Smooth muscle cell (in vitro differentiated cells): ENCODE data around the gene GDI1. TPM values are rescaled to one million over a fixed set of nuclear protein-coding genes. Genes with fewer than 3 reads are reported as not detected.

Experiments
- DNase-seq: peaks from one replicate; lab custom pipeline; 2025; ENCODE audit not compliant: unreplicated experiment; lab: John Stamatoyannopoulos, UW
- H2AFZ ChIP-seq: fragments of 200-600 bp; sonication (generic); 2 replicates; pipeline ENCODE4 v1.6.0; 2016; ENCODE audit warnings: antibody characterized with exemption, low read depth, mild to moderate bottlenecking
- H3F3A ChIP-seq: fragments of 200-600 bp; sonication (generic); 2 replicates; pipeline ENCODE4 v1.6.0; 2017; ENCODE audit warnings: antibody characterized with exemption, low read depth
- H3K27ac ChIP-seq: fragments of 200-600 bp; sonication (generic); 2 replicates; pipeline ENCODE4 v1.5.1; 2016; ENCODE audit warnings: low read depth, mild to moderate bottlenecking
- H3K27me3 ChIP-seq: fragments of 200-600 bp; sonication (generic); 2 replicates; pipeline ENCODE4 v1.6.1; 2016; ENCODE audit warnings: low read depth, mild to moderate bottlenecking
- H3K36me3 ChIP-seq: fragments of 200-600 bp; sonication (generic); 2 replicates; pipeline ENCODE4 v1.5.1; 2016; ENCODE audit warnings: low read depth
- H3K4me1 ChIP-seq: fragments of 200-600 bp; sonication (generic); 2 replicates; pipeline ENCODE4 v1.5.1; 2016; ENCODE audit warnings: low read depth
- H3K4me2 ChIP-seq: fragments of 200-600 bp; sonication (generic); 2 replicates; pipeline ENCODE4 v1.6.0; 2016; ENCODE audit warnings: mild to moderate bottlenecking
- H3K4me3 ChIP-seq: fragments of 200-600 bp; sonication (generic); 2 replicates; pipeline ENCODE4 v1.5.1; 2016; ENCODE audit warnings: mild to moderate bottlenecking
- H3K79me2 ChIP-seq: fragments of 200-600 bp; sonication (generic); 2 replicates; pipeline ENCODE4 v1.6.0; 2016; ENCODE audit warnings: low read depth, mild to moderate bottlenecking
- H3K9ac ChIP-seq: fragments of 200-600 bp; sonication (generic); 2 replicates; pipeline ENCODE4 v1.6.0; 2016; ENCODE audit warnings: low read depth
- H3K9me3 ChIP-seq: fragments of 200-600 bp; sonication (generic); replicated peaks from 2 replicates; pipeline ENCODE4 v1.5.1; 2016; ENCODE audit warnings: low read depth
- H4K20me1 ChIP-seq: fragments of 200-600 bp; sonication (generic); 2 replicates; pipeline ENCODE4 v1.6.0; 2016; ENCODE audit warnings: low read depth
- WGBS: methylation state at CpG from one replicate; pipeline ENCODE4 v1.1.7; 2016; ENCODE audit warnings: low lambda C conversion rate; 5-methylcytosine and 5-hydroxymethylcytosine counted together
- polyA plus RNA-seq: library from polyadenylated mRNA; unstranded; fragments of >200 nt; fragmentation: Nextera tagmentation; extraction: Ambion mirVana; gene quantifications from 2 replicates; pipeline ENCODE4 v1.2.1, GENCODE V29; 2016
- total RNA-seq: library from RNA; depleted of rRNA; stranded (reverse); fragments of >200 nt; gene quantifications from 2 replicates; pipeline ENCODE4 v1.2.3, GENCODE V29; 2014
- TF ChIP-seq, protein P1 (sequence below): fragments of 200-600 bp; sonication (generic); IDR thresholded peaks from 2 replicates; pipeline ENCODE4 v1.5.1; 2017; ENCODE audit warnings: borderline replicate concordance, mild to moderate bottlenecking, antibody characterized with exemption; ENCODE audit not compliant: insufficient read depth, poor library complexity, severe bottlenecking

The GDI1 gene
- total and polyA plus RNA-seq, 2 experiments from 2014 or later, result 98.8 to 143 TPM

GRCh38 chrX:154460326-154460725 is 23.4 kb downstream of the GDI1 start:
- Histone ChIP-seq H3K79me2 (peaks cover 37% of the 10 kb centered on the region), H3K9ac (no peak overlapping the region), H3K4me2 (peak overlapping the region; percentile 88), H2AFZ (no peak overlapping the region), H3K9me3 (no peaks in the 10 kb centered on the region), H3F3A (no peaks in the 10 kb centered on the region), H3K4me3 (peak overlapping the region; percentile 64), H3K4me1 (peaks cover 6% of the 10 kb centered on the region), H3K27ac (no peak overlapping the region), H3K36me3 (no peaks in the 10 kb centered on the region), H4K20me1 (peaks cover 57% of the 10 kb centered on the region), H3K27me3 (no peaks in the 10 kb centered on the region)
- 88% methylated on average over 26 of the region's 26 CpGs for WGBS
- DNase-seq, result no peak
- TF ChIP-seq, protein P1, sequence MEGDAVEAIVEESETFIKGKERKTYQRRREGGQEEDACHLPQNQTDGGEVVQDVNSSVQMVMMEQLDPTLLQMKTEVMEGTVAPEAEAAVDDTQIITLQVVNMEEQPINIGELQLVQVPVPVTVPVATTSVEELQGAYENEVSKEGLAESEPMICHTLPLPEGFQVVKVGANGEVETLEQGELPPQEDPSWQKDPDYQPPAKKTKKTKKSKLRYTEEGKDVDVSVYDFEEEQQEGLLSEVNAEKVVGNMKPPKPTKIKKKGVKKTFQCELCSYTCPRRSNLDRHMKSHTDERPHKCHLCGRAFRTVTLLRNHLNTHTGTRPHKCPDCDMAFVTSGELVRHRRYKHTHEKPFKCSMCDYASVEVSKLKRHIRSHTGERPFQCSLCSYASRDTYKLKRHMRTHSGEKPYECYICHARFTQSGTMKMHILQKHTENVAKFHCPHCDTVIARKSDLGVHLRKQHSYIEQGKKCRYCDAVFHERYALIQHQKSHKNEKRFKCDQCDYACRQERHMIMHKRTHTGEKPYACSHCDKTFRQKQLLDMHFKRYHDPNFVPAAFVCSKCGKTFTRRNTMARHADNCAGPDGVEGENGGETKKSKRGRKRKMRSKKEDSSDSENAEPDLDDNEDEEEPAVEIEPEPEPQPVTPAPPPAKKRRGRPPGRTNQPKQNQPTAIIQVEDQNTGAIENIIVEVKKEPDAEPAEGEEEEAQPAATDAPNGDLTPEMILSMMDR, result no peak

GRCh38 chrX:154462396-154462795 is 25.4 kb downstream of the GDI1 start:
- Histone ChIP-seq H3K27me3 (no peaks in the 10 kb centered on the region), H3K4me3 (no peak overlapping the region), H3F3A (no peaks in the 10 kb centered on the region), H2AFZ (no peak overlapping the region), H3K36me3 (no peaks in the 10 kb centered on the region), H4K20me1 (peaks cover 61% of the 10 kb centered on the region), H3K4me1 (peaks cover 6% of the 10 kb centered on the region), H3K79me2 (peaks cover 37% of the 10 kb centered on the region), H3K9me3 (no peaks in the 10 kb centered on the region), H3K27ac (no peak overlapping the region), H3K4me2 (no peak overlapping the region), H3K9ac (no peak overlapping the region)
- TF ChIP-seq, protein P1, result no peak
- WGBS, result 88% methylated on average over 8 of the region's 8 CpGs
- no peak for DNase-seq

- Histone ChIP-seq H3K4me2 (no peak overlapping the region), H2AFZ (no peak overlapping the region)
- TF ChIP-seq, protein P1, result no peak
Observed at GRCh38 chrX:154463611-154464220, 26.8 kb downstream of the GDI1 start.

DNA sequence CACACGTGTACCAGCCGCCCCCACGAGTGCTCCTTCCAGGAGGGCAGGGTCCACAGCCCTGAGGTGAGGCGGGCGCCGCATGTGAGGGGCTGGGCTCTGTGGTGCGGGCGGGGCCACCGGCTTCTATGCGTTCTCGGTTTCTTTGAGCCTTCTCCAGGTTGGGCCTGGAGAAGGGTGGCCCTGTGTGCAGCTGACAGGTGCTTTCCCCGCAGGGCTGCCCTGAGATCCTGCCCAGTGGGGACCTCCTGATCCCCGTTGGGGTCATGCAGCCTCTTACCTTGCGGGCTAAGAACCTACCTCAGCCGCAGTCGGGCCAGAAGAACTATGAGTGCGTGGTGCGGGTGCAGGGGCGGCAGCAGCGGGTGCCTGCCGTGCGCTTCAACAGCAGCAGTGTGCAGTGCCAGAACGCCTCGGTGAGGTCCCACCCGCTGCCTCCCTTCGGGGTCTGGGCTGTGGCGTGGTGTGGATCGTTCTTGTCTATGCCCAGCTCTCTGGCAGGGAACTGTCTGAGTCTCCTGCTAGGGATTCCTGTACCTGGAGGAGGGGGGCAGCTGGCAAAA is 27.9 kb downstream of the GDI1 start:
- no peak overlapping the region for H3K27ac ChIP-seq
- no peaks in the 10 kb centered on the region for H3K4me1 ChIP-seq
- H3K4me2 ChIP-seq, result no peak overlapping the region
- H3K36me3 ChIP-seq, result no peaks in the 10 kb centered on the region
- H3K9ac ChIP-seq, result no peak overlapping the region
- no peaks in the 10 kb centered on the region for H3K9me3 ChIP-seq
- DNase-seq, result no peak
- H3K79me2 ChIP-seq, result peaks cover 21% of the 10 kb centered on the region
- H3K4me3 ChIP-seq, result no peak overlapping the region
- no peaks in the 10 kb centered on the region for H3K27me3 ChIP-seq
- TF ChIP-seq, protein P1, result no peak
- no peaks in the 10 kb centered on the region for H3F3A ChIP-seq
- no peak overlapping the region for H2AFZ ChIP-seq
- peaks cover 66% of the 10 kb centered on the region for H4K20me1 ChIP-seq
- WGBS, result 93% methylated on average over 28 of the region's 28 CpGs

More at GRCh38 chrX:154463611-154464220, 26.8 kb downstream of the GDI1 start:
- Histone ChIP-seq H3K79me2 (peaks cover 32% of the 10 kb centered on the region), H3K27me3 (no peaks in the 10 kb centered on the region), H3K36me3 (no peaks in the 10 kb centered on the region), H3K9me3 (no peaks in the 10 kb centered on the region), H4K20me1 (peaks cover 61% of the 10 kb centered on the region), H3K4me3 (no peak overlapping the region), H3K9ac (no peak overlapping the region), H3F3A (no peaks in the 10 kb centered on the region), H3K27ac (no peak overlapping the region), H3K4me1 (peaks cover 6% of the 10 kb centered on the region)
- 93% methylated on average over 30 of the region's 36 CpGs for WGBS
- no peak for DNase-seq
